ENCODE data around the gene ABHD12B. TPM values are rescaled to one million over a fixed set of nuclear protein-coding genes. Genes with fewer than 3 reads are reported as not detected.

ABHD12B gene
- polyA plus RNA-seq, 1 of the 3 experiments (the other 2 are of a cell fraction) = not detected

GRCh38 chr14:50929506-50929905 is 57.7 kb downstream of the ABHD12B start:
- Histone ChIP-seq H3K9me2 (no peaks in the 10 kb centered on the region), H3K36me3 (replicated peaks in 1 of 2; ENCODE audit: control insufficient read depth in 1 of 2, insufficient read depth in 2 of 2, low read length in 1 of 2) (peaks cover 30 to 41% of the 10 kb centered on the region in 2 experiments), H3K79me2 (ENCODE audit: insufficient read depth) (no peaks in the 10 kb centered on the region), H3K4me1 (ENCODE audit: control insufficient read depth in 1 of 2, insufficient read depth in 2 of 2, low read depth in 1 of 2, low read length in 1 of 2) (peaks cover 0 to 6% of the 10 kb centered on the region in 2 experiments; a peak in 2 of 4 replicates), H3K4me3 (ENCODE audit: low read depth in 2 of 2, low read length in 1 of 2) (no peak overlapping the region), H3K4me2 (no peak overlapping the region), H3K27me3 (ENCODE audit: insufficient read depth) (no peaks in the 10 kb centered on the region), H3K9ac (no peak overlapping the region), H4K20me1 (ENCODE audit: insufficient read depth) (no peaks in the 10 kb centered on the region), H3K9me3 (no peaks in the 10 kb centered on the region), H3F3A (replicated peaks; ENCODE audit: insufficient read depth) (no peaks in the 10 kb centered on the region), H3K27ac (ENCODE audit: low read depth in 2 of 2, low read length in 1 of 2) (no peak overlapping the region), H2AFZ (ENCODE audit: low read depth) (no peak overlapping the region)
- no peak for TF ChIP-seq TAF1 (IDR thresholded peaks at IDR 0.05; ENCODE audit: borderline replicate concordance, low read depth, low read length)
- TF ChIP-seq TEAD4 (IDR thresholded peaks at IDR 0.05; ENCODE audit: borderline replicate concordance, insufficient read depth) = no peak
- TF ChIP-seq RXRA (IDR thresholded peaks at IDR 0.05; ENCODE audit: borderline replicate concordance, low read depth) = no peak
- no peak for TF ChIP-seq YY1 (IDR thresholded peaks at IDR 0.05; ENCODE audit: low read depth)
- TF ChIP-seq, protein P1, sequence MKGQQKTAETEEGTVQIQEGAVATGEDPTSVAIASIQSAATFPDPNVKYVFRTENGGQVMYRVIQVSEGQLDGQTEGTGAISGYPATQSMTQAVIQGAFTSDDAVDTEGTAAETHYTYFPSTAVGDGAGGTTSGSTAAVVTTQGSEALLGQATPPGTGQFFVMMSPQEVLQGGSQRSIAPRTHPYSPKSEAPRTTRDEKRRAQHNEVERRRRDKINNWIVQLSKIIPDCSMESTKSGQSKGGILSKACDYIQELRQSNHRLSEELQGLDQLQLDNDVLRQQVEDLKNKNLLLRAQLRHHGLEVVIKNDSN (IDR thresholded peaks at IDR 0.05; ENCODE audit: borderline replicate concordance, low read depth) = no peak
- no peak for TF ChIP-seq FOXM1 (IDR thresholded peaks at IDR 0.05; ENCODE audit: low read depth)
- TF ChIP-seq GATA2 (CRISPR knock-in tag; IDR thresholded peaks at IDR 0.05) = no peak
- TF ChIP-seq TCF12 (IDR thresholded peaks at IDR 0.05) = no peak
- no peak for TF ChIP-seq POLR2AphosphoS5 (IDR thresholded peaks at IDR 0.05; ENCODE audit: low read depth, low read length)
- TF ChIP-seq, protein P2, sequence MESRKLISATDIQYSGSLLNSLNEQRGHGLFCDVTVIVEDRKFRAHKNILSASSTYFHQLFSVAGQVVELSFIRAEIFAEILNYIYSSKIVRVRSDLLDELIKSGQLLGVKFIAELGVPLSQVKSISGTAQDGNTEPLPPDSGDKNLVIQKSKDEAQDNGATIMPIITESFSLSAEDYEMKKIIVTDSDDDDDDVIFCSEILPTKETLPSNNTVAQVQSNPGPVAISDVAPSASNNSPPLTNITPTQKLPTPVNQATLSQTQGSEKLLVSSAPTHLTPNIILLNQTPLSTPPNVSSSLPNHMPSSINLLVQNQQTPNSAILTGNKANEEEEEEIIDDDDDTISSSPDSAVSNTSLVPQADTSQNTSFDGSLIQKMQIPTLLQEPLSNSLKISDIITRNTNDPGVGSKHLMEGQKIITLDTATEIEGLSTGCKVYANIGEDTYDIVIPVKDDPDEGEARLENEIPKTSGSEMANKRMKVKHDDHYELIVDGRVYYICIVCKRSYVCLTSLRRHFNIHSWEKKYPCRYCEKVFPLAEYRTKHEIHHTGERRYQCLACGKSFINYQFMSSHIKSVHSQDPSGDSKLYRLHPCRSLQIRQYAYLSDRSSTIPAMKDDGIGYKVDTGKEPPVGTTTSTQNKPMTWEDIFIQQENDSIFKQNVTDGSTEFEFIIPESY (IDR thresholded peaks at IDR 0.05; ENCODE audit: borderline replicate concordance, low read depth) = no peak
- no peak for TF ChIP-seq EZH2phosphoT487 (IDR thresholded peaks at IDR 0.05; ENCODE audit: borderline replicate concordance, low read depth)
- TF ChIP-seq MXI1 (IDR thresholded peaks at IDR 0.05; ENCODE audit: low read depth, low read length) = no peak
- TF ChIP-seq CTCF (IDR thresholded peaks at IDR 0.05) = no peak
- no peak for TF ChIP-seq SMC3 (IDR thresholded peaks at IDR 0.05; ENCODE audit: low read depth, low read length)
- CTCF ChIA-PET = no interaction called here
- DNase-seq = no peak
- 98% methylated on average over 2 of the region's 2 CpGs for WGBS (ENCODE audit: low lambda C conversion rate)
- POLR2A ChIA-PET = no interaction called here
